Naive B cell (primary cell): ENCODE results near the gene OR5L1. TPM values are rescaled to one million over a fixed set of nuclear protein-coding genes. Genes with fewer than 3 reads are reported as not detected.
A peak's percentile ranks its signal among the peaks of the same experiment; 100 is the strongest.

ENCODE experiments used
- ATAC-seq, 2 donors: fragments of 150-1000 bp; cut with Tn5 transposase; 2 replicates each; pipeline ENCODE4 v1.10.0; 2021; ENCODE audit warnings: low read depth in 2 of 2, mild to moderate bottlenecking in 2 of 2, moderate library complexity in 2 of 2
- DNase-seq: peaks from one replicate; pipeline ENCODE4 v3.0.0; 2022
- H3K27ac Mint-ChIP-seq, 6 donors: one replicate each; pipeline ENCODE4 v1.8.0; 2020 to 2022; ENCODE audit warnings: mild to moderate bottlenecking in 6 of 6, mixed read lengths in 6 of 6, moderate library complexity in 5 of 6, inconsistent platforms in 2 of 6
- H3K27me3 Mint-ChIP-seq, 3 donors: one replicate each; pipeline ENCODE4 v1.8.0; 2021 to 2022; ENCODE audit warnings: mixed read lengths in 3 of 3, mild to moderate bottlenecking in 1 of 3
- H3K36me3 Mint-ChIP-seq, 2 donors: one replicate each; pipeline ENCODE4 v1.8.0; 2020 to 2022; ENCODE audit warnings: mixed read lengths in 2 of 2, inconsistent platforms in 1 of 2, mild to moderate bottlenecking in 1 of 2
- H3K4me1 Mint-ChIP-seq, 3 donors: one replicate each; pipeline ENCODE4 v1.8.0; 2020 to 2022; ENCODE audit warnings: mixed read lengths in 3 of 3, inconsistent platforms in 1 of 3, mild to moderate bottlenecking in 1 of 3, moderate library complexity in 1 of 3
- H3K4me3 Mint-ChIP-seq, 8 donors: one replicate each; pipeline ENCODE4 v1.8.0; 2020 to 2022; ENCODE audit warnings: mild to moderate bottlenecking in 8 of 8, mixed read lengths in 8 of 8, moderate library complexity in 8 of 8, inconsistent platforms in 2 of 8
- H3K9me3 Mint-ChIP-seq, 7 donors: one replicate each; pipeline ENCODE4 v1.8.0; 2020 to 2022; ENCODE audit warnings: mixed read lengths in 7 of 7, mild to moderate bottlenecking in 5 of 7, inconsistent platforms in 2 of 7, moderate library complexity in 1 of 7
- polyA plus RNA-seq, 6 donors: library from polyadenylated mRNA; unstranded; fragments of 300-500 nt; fragmentation: Illumina TruSeq; gene quantifications; one replicate each; pipeline ENCODE4 v1.2.3, GENCODE V29; 2021; ENCODE audit warnings: low read depth in 6 of 6

The OR5L1 gene
- not detected for polyA plus RNA-seq

DNA sequence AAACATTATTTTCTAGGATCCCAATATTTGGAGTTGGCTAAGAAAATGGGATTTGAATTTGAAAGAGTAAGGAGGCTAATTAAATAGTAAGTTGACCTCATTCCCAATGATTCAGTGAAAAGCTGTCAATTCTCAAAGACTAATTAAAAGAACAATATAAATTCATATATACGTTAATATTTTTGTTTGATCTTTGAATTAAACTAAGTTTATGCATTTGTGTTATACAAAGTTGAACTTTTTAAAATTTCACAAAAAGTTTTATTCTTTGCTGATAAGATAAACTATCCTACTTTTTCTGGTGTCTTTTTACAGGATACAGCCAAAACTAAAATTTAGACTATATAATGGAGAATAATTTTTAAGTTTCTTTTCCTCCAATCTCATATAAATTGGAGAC, at the start of gene OR5L1:
TSS of gene OR5L1 (plus strand) at position 301 of the 400 bp plus-strand sequence. CDS start 100 bp downstream, outside the sequence.
- H3K4me1 Mint-ChIP-seq, result no peaks in the 10 kb centered on the region
- DNase-seq (no peak), ATAC-seq (no peak)
- no peaks in the 10 kb centered on the region for H3K27me3 Mint-ChIP-seq
- peak within 1 kb of the TSS in 2 of 6 donors; percentile 51 to 75 for H3K27ac Mint-ChIP-seq
- H3K36me3 Mint-ChIP-seq, result no peaks in the 10 kb centered on the region
- H3K4me3 Mint-ChIP-seq, result no peak within 1 kb of the TSS
- peaks cover 7 to 23% (median 11%) of the 10 kb centered on the region in 7 donors for H3K9me3 Mint-ChIP-seq

DNA sequence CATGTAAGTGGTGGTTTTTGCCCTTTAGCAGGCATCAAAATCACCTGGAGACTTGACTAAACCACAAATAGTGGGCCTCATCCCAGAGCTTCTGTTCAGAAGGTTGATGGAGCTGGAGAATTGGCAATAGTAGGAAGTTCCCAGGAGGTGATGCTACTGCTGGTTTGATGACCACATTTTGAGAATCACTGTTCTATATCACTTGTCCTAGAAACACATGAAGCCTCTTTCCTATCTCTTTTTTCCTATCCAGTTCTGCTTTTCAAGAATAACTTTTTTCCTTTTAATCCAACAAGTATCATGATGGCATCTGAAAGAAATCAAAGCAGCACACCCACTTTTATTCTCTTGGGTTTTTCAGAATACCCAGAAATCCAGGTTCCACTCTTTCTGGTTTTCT, 38.0 kb upstream of the OR5L1 start, which contains the start of gene OR5D13:
TSS of gene OR5D13 (plus strand) at position 301 of the 400 bp plus-strand sequence. CDS start at position 301, 0 bp downstream.
- no peak for DNase-seq
- H3K4me3 Mint-ChIP-seq, result no peak within 1 kb of the TSS
- peaks cover 0 to 23% (median 9%) of the 10 kb centered on the region in 7 donors for H3K9me3 Mint-ChIP-seq
- no peaks in the 10 kb centered on the region for H3K4me1 Mint-ChIP-seq
- no peaks in the 10 kb centered on the region for H3K36me3 Mint-ChIP-seq
- no peaks in the 10 kb centered on the region for H3K27me3 Mint-ChIP-seq
- no peak within 1 kb of the TSS for H3K27ac Mint-ChIP-seq
- no peak for ATAC-seq

DNA sequence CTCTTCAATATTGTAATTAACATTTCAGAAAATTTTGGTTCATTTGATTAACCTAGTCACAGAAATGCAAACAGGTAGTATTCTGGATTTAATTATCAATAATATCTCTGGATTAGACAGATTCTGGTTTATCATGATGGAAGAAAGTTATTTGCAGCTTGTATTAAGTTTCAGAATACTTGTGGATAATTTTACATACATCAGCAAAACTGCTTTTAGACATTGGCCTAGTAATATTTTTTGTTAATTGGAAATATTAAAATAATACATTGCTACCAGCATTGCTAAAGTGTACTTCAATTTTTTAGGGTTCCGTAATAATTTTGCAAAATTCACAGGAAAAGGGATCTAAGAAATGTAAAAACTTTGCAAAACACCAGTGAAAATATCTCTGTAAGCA, 19.6 kb upstream of the OR5L1 start:
- Mint-ChIP-seq H3K36me3 (no peaks in the 10 kb centered on the region), H3K9me3 (peaks cover 0 to 24% (median 9%) of the 10 kb centered on the region in 7 donors), H3K27me3 (no peaks in the 10 kb centered on the region), H3K4me1 (no peaks in the 10 kb centered on the region), H3K27ac (no peak overlapping the region), H3K4me3 (no peak overlapping the region)
- no peak for ATAC-seq
- no peak for DNase-seq

DNA sequence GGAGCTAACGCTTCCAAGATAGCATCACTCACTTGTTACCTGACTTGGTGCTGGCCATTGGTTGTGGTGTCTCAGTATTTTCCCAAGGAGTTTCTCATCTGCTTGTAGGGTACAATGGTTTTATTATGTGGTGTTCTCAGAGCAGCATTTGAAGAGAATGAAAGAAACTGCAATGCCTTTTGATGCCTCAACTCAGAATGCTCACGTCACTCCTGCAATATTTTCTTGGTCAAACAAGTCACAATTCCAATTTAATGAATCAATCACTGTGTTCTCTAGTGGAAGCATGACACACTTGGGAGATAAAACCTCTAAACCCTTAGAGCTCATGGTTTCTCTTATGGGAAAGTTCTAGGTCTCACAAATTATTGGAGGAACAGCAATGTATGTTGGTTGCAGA, 17.8 kb upstream of the OR5L1 start:
- no peaks in the 10 kb centered on the region for H3K36me3 Mint-ChIP-seq
- H3K4me3 Mint-ChIP-seq, result no peak overlapping the region
- DNase-seq (no peak), ATAC-seq (no peak)
- no peaks in the 10 kb centered on the region for H3K4me1 Mint-ChIP-seq
- no peak overlapping the region for H3K27ac Mint-ChIP-seq
- peaks cover 0 to 17% (median 4%) of the 10 kb centered on the region in 7 donors for H3K9me3 Mint-ChIP-seq
- no peaks in the 10 kb centered on the region for H3K27me3 Mint-ChIP-seq

DNA sequence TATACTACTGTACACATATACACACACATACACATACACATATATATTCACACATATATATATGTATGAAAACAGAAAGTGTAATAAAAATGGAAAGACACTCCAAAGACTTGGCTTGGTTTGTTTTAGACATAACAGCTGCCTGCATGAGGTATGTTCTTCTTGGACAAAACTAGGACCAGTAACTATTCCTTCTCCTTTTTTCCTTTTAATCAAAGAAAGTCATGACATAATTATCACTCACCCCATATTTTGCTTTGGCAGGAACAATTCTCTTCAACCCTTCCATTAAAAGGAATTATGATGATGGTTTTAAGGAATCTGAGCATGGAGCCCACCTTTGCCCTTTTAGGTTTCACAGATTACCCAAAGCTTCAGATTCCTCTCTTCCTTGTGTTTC, 15.9 kb upstream of the OR5L1 start, which contains the start of gene OR5D14:
TSS of gene OR5D14 (plus strand) at position 301 of the 400 bp plus-strand sequence. CDS start at position 301, 0 bp downstream.
- Mint-ChIP-seq H3K4me3 (no peak within 1 kb of the TSS), H3K27me3 (no peaks in the 10 kb centered on the region), H3K36me3 (no peaks in the 10 kb centered on the region), H3K4me1 (no peaks in the 10 kb centered on the region), H3K27ac (no peak within 1 kb of the TSS), H3K9me3 (peaks cover 0 to 20% (median 12%) of the 10 kb centered on the region in 7 donors)
- no peak for DNase-seq
- ATAC-seq, result no peak

DNA sequence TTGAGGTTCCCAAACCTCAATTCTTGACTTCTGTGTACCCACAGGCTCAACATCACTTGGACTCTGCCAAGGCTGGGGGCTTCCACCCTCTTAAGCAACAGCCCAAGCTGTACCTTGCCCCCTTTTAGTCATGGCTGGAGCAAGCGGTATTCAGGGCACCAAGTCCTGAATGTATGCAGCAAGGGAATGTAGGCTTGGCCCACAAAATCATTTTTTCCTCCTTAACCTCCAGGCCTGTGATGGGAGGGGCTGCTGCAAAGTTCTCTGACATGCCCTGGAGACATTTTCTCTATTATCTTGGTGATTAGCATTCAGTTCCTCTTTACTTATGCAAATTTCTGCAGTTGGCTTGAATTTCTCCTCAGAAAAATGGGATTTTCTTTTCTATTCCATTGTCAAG, 4.9 kb upstream of the OR5L1 start:
- H3K27ac Mint-ChIP-seq, result no peak overlapping the region
- no peak for ATAC-seq
- H3K36me3 Mint-ChIP-seq, result no peaks in the 10 kb centered on the region
- peak overlapping the region in 1 of 8 donors; percentile 55 for H3K4me3 Mint-ChIP-seq
- peaks cover 10 to 33% (median 17%) of the 10 kb centered on the region in 7 donors for H3K9me3 Mint-ChIP-seq
- H3K4me1 Mint-ChIP-seq, result no peaks in the 10 kb centered on the region
- DNase-seq, result no peak
- no peaks in the 10 kb centered on the region for H3K27me3 Mint-ChIP-seq

DNA sequence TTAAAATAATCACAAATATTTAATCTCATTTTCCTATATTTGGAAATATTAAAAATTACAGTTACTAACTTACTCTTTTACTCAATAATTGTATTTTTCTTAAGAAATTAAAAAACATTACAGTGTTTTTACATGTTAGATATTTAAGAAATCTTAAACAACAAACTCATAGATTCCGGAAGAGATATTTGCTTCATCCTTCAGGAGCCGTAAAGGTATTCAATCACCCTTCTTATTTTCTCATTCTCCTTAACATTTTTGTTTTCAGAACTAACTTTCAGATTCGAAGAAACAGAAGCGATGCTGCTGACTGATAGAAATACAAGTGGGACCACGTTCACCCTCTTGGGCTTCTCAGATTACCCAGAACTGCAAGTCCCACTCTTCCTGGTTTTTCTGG, 8.2 kb downstream of the OR5L1 start, which contains the start of gene OR5D18:
TSS of gene OR5D18 (plus strand) at position 301 of the 400 bp plus-strand sequence. CDS start at position 301, 0 bp downstream.
- Mint-ChIP-seq H3K4me1 (no peaks in the 10 kb centered on the region), H3K36me3 (no peaks in the 10 kb centered on the region), H3K27me3 (no peaks in the 10 kb centered on the region), H3K9me3 (peaks cover 4 to 24% (median 11%) of the 10 kb centered on the region in 7 donors), H3K27ac (peak within 1 kb of the TSS in 1 of 6 donors; percentile 57), H3K4me3 (no peak within 1 kb of the TSS)
- no peak for DNase-seq
- ATAC-seq, result no peak

DNA sequence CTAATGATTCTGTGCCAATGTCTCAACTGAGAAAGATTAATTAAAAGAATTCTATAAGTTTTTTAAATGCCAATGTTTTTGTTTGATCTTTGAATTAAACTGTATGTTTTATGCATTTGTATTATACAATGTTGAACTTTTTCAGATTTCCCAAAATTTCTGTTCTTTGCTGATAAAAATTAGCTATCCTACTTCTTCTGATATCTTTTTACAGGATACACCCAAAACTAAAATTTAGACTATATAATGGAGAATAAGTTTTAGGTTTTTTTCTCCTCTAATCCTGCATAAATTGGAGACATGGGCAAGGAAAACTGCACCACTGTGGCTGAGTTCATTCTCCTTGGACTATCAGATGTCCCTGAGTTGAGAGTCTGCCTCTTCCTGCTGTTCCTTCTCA, 15.8 kb downstream of the OR5L1 start, which contains the start of gene OR5L2:
TSS of gene OR5L2 (plus strand) at position 301 of the 400 bp plus-strand sequence. CDS start at position 301, 0 bp downstream.
- DNase-seq (no peak), ATAC-seq (no peak)
- Mint-ChIP-seq H3K36me3 (no peaks in the 10 kb centered on the region), H3K9me3 (peaks cover 0 to 11% (median 6%) of the 10 kb centered on the region in 7 donors), H3K27me3 (no peaks in the 10 kb centered on the region), H3K4me3 (no peak within 1 kb of the TSS), H3K27ac (no peak within 1 kb of the TSS), H3K4me1 (no peaks in the 10 kb centered on the region)

DNA sequence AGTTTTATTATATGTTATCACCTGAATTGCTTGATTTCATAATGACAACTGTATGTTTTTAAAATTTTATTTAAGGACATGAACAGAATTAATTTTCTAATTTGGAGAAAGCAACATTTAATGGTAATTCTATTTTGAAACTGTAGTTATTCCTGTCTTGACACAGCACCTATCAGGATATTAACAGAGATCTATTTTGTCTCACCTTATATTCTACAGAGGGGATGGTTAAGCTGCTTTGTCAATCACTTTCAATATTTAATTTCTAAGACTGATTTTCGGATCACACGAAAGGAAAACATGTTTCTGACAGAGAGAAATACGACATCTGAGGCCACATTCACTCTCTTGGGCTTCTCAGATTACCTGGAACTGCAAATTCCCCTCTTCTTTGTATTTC, 27.3 kb downstream of the OR5L1 start, which contains the start of gene OR5D16:
TSS of gene OR5D16 (plus strand) at position 301 of the 400 bp plus-strand sequence. CDS start at position 301, 0 bp downstream.
- H3K4me1 Mint-ChIP-seq, result no peaks in the 10 kb centered on the region
- H3K27ac Mint-ChIP-seq, result no peak within 1 kb of the TSS
- peaks cover 5 to 36% (median 16%) of the 10 kb centered on the region in 7 donors for H3K9me3 Mint-ChIP-seq
- ATAC-seq (no peak), DNase-seq (no peak)
- no peaks in the 10 kb centered on the region for H3K36me3 Mint-ChIP-seq
- H3K27me3 Mint-ChIP-seq, result no peaks in the 10 kb centered on the region
- no peak within 1 kb of the TSS for H3K4me3 Mint-ChIP-seq

DNA sequence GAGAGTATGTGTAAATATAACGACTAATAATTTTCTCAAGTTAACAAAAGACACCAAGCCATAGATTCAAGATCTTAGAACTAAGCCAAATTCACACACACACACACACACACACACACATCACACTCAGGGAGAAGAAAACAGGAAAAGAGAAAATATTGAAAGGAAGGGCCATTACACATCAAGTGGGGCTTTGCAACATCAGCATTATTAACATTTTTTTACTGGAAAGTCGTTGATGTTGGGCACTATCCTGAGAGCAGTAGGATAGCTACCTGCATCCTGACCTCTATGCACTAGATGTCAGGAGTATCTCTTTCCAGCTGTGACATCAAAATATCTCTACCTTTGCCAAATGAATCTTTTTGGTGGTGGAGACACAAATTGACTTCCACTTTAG, 36.3 kb downstream of the OR5L1 start:
- ATAC-seq, result no peak
- no peak for DNase-seq
- H3K4me1 Mint-ChIP-seq, result no peaks in the 10 kb centered on the region
- no peak overlapping the region for H3K4me3 Mint-ChIP-seq
- peaks cover 0 to 11% (median 4%) of the 10 kb centered on the region in 7 donors for H3K9me3 Mint-ChIP-seq
- no peaks in the 10 kb centered on the region for H3K36me3 Mint-ChIP-seq
- no peaks in the 10 kb centered on the region for H3K27me3 Mint-ChIP-seq
- no peak overlapping the region for H3K27ac Mint-ChIP-seq

DNA sequence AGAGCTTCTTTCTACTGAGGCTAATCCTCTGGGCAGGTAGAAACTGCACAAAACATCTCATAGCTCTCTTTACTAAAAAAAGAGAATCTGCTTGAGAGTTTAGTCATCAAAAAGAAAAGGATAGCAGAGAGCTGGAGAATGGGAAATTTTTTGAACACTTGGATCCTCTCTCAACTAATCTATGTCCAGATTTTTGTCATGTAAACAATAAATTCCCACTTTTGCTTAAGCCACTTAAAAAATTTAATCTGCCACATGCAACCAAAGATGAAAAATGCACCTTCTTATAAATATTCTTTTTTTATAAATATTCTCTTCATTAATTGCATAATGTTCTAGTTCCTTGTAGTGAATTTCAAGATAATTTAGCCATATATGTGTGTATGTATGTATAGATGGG, 37.9 kb downstream of the OR5L1 start:
- Mint-ChIP-seq H3K9me3 (peaks cover 0 to 14% (median 4%) of the 10 kb centered on the region in 7 donors), H3K4me1 (no peaks in the 10 kb centered on the region), H3K4me3 (no peak overlapping the region), H3K36me3 (no peaks in the 10 kb centered on the region), H3K27me3 (no peaks in the 10 kb centered on the region), H3K27ac (no peak overlapping the region)
- DNase-seq (no peak), ATAC-seq (no peak)

DNA sequence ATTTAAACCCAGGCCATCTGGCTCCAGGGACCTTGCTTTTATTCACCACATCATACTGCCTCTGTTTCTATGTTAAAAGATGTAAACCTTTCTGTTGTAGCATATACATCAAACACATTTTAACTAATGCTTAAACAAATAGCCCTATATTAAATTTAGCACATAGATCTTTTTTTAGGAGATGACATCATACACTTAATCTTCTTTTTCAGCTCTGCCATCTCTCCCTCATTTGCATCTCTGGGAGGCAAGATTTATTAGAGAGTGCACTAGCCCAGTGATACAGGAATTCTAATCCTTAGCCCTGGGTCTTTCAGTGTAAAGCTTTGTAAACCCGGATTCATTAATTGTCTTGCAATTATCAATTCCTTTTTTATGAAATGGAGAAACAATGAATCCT, 41.0 kb downstream of the OR5L1 start:
- H3K27ac Mint-ChIP-seq, result no peak overlapping the region
- peaks cover 0 to 11% (median 7%) of the 10 kb centered on the region in 7 donors for H3K9me3 Mint-ChIP-seq
- ATAC-seq, result no peak
- no peak overlapping the region for H3K4me3 Mint-ChIP-seq
- no peaks in the 10 kb centered on the region for H3K4me1 Mint-ChIP-seq
- no peaks in the 10 kb centered on the region for H3K36me3 Mint-ChIP-seq
- no peak for DNase-seq
- no peaks in the 10 kb centered on the region for H3K27me3 Mint-ChIP-seq

DNA sequence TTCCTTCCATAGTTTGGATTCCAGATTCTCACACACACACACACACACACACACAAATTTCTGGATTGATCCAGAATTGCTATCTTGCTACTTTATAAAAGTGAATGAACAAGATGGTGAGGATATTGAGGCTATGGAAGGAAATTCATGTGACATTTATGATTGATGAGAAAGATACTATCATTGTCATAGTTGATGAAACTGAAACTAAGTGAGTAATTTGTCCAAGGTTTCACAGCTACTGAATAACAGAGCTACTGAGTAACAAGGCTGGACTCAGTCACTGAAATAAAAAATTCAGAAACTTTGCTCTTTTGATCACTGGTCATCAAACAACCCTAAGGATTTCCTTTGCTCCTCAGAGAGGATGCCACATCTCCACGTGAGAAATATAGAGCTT, 43.5 kb downstream of the OR5L1 start:
- H3K27ac Mint-ChIP-seq, result no peak overlapping the region
- H3K9me3 Mint-ChIP-seq, result peaks cover 0 to 17% (median 7%) of the 10 kb centered on the region in 7 donors
- no peak for DNase-seq
- no peaks in the 10 kb centered on the region for H3K36me3 Mint-ChIP-seq
- no peaks in the 10 kb centered on the region for H3K4me1 Mint-ChIP-seq
- H3K27me3 Mint-ChIP-seq, result no peaks in the 10 kb centered on the region
- ATAC-seq, result no peak
- no peak overlapping the region for H3K4me3 Mint-ChIP-seq
